Measurements from ENCODE around the gene ZFAND3. TPM values are rescaled to one million over a fixed set of nuclear protein-coding genes. Genes with fewer than 3 reads are reported as not detected.
A peak's percentile ranks its signal among the peaks of the same experiment; 100 is the strongest.

The ZFAND3 gene
- polyA plus RNA-seq, 3 donors, result 11.5 to 21.1 (median 11.7) TPM

- Histone ChIP-seq H2AFZ (ENCODE audit: insufficient read depth, low read depth, low read length, poor library complexity, severe bottlenecking) (no peak overlapping the region), H3K79me2 (ENCODE audit: insufficient read depth, low read length) (peaks cover 99% of the 10 kb centered on the region), H3K36me3 (replicated peaks in 1 of 2; ENCODE audit: control insufficient read depth in 1 of 2, insufficient read depth in 2 of 2, low read length in 2 of 2) (no peaks in the 10 kb centered on the region), H3K4me2 (replicated peaks; ENCODE audit: extremely low read depth, low read length, poor library complexity, severe bottlenecking) (no peak overlapping the region), H3K4me3 (replicated peaks in 1 of 3; ENCODE audit: low read depth in 2 of 3, low read length in 3 of 3) (no peak overlapping the region), H3K9ac (ENCODE audit: insufficient read depth, low read length, poor library complexity, severe bottlenecking) (no peak overlapping the region), H3K27me3 (ENCODE audit: control insufficient read depth in 2 of 2, insufficient read depth in 2 of 2, low read length in 2 of 2) (no peaks in the 10 kb centered on the region), H4K20me1 (ENCODE audit: insufficient read depth, low read length) (peaks cover 100% of the 10 kb centered on the region), H3K9me3 (replicated peaks in 1 of 2; ENCODE audit: control insufficient read depth in 1 of 2, insufficient read depth in 1 of 2, low read length in 2 of 2) (peaks cover 0 to 2% of the 10 kb centered on the region in 2 donors), H3K27ac (ENCODE audit: low read depth in 1 of 2, low read length in 2 of 2) (peak overlapping the region in 1 of 2 donors; percentile 29), H3K4me1 (ENCODE audit: control insufficient read depth in 1 of 2, insufficient read depth in 2 of 2, low read length in 2 of 2) (peaks cover 9 to 13% of the 10 kb centered on the region in 2 donors)
- peaks cover 0 to 2% (median 0%) of the 10 kb centered on the region in 7 donors for H3K9me3 Mint-ChIP-seq
- no peak overlapping the region for H3K4me3 Mint-ChIP-seq
- no peak for TF ChIP-seq CTCF (IDR thresholded peaks at IDR 0.05)
- peaks cover 32% of the 10 kb centered on the region for H3K4me1 Mint-ChIP-seq
- intact Hi-C loops (cut with micrococcal nuclease), result no loop called here
- H3K36me3 Mint-ChIP-seq, result peaks cover 4 to 8% of the 10 kb centered on the region in 2 donors
- no peaks in the 10 kb centered on the region for H3K27me3 Mint-ChIP-seq (ENCODE audit: low read depth in 3 of 3)
- peak overlapping the region in 1 of 7 donors; percentile 43 for H3K27ac Mint-ChIP-seq
- DNase-seq, result no peak
These were observed 70.0 kb downstream of the ZFAND3 start for GRCh38 chr6:37889486-37889885.

DNA sequence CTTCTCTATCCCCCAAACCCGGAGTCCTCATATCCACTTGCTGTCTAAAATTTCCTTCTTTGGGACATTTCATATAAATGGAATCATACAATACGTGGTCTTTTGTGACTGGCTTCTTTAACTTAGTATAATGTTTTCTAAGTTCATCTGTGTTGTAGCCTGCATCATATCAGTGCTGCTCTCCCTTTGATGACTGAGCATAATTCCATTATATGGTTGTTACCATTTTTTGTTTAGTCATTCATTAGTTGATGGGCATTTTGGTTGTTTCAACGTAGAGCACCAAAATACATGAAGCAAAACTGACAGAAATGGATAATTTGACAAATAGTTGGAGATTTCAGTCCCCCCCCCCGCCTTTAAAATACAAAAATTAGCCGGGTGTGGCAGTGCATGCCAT is 71.5 kb downstream of the ZFAND3 start:
- Mint-ChIP-seq H3K9me3 (peaks cover 0 to 4% (median 0%) of the 10 kb centered on the region in 7 donors), H3K4me1 (peaks cover 30% of the 10 kb centered on the region), H3K36me3 (peaks cover 2 to 13% of the 10 kb centered on the region in 2 donors), H3K27ac (no peak overlapping the region), H3K27me3 (ENCODE audit: low read depth in 3 of 3) (no peaks in the 10 kb centered on the region), H3K4me3 (no peak overlapping the region)
- H3K4me1 ChIP-seq (ENCODE audit: control insufficient read depth in 1 of 2, insufficient read depth in 2 of 2, low read length in 2 of 2), result peaks cover 9 to 13% of the 10 kb centered on the region in 2 donors
- DNase-seq, result no peak
- no peaks in the 10 kb centered on the region for H3K36me3 ChIP-seq (replicated peaks in 1 of 2; ENCODE audit: control insufficient read depth in 1 of 2, insufficient read depth in 2 of 2, low read length in 2 of 2)
- TF ChIP-seq CTCF (IDR thresholded peaks at IDR 0.05), result no peak
- intact Hi-C loops (cut with micrococcal nuclease), result no loop called here
- no peak overlapping the region for H3K4me3 ChIP-seq (replicated peaks in 1 of 3; ENCODE audit: low read depth in 2 of 3, low read length in 3 of 3)
- peaks cover 100% of the 10 kb centered on the region for H3K79me2 ChIP-seq (ENCODE audit: insufficient read depth, low read length)
- H3K27me3 ChIP-seq (ENCODE audit: control insufficient read depth in 2 of 2, insufficient read depth in 2 of 2, low read length in 2 of 2), result no peaks in the 10 kb centered on the region
- H3K4me2 ChIP-seq (replicated peaks; ENCODE audit: extremely low read depth, low read length, poor library complexity, severe bottlenecking), result no peak overlapping the region
- H2AFZ ChIP-seq (ENCODE audit: insufficient read depth, low read depth, low read length, poor library complexity, severe bottlenecking), result no peak overlapping the region
- H3K9me3 ChIP-seq (replicated peaks in 1 of 2; ENCODE audit: control insufficient read depth in 1 of 2, insufficient read depth in 1 of 2, low read length in 2 of 2), result peaks cover 0 to 3% of the 10 kb centered on the region in 2 donors
- no CpG with 5 or more reads among the region's 5 CpGs for WGBS (ENCODE audit: insufficient coverage)
- H4K20me1 ChIP-seq (ENCODE audit: insufficient read depth, low read length), result peaks cover 100% of the 10 kb centered on the region
- no peak overlapping the region for H3K27ac ChIP-seq (ENCODE audit: low read depth in 1 of 2, low read length in 2 of 2)
- H3K9ac ChIP-seq (ENCODE audit: insufficient read depth, low read length, poor library complexity, severe bottlenecking), result no peak overlapping the region

Data from CD14-positive monocyte (primary cell).